Activated CD4-positive, alpha-beta T cell treated with anti-CD3 and anti-CD28 coated beads for 1 hour (primary cell): ENCODE measurements around the gene POLE.
"Not testable (repeated sequence)": the region's sequence is repeated elsewhere in the genome, so short reads cannot be mapped to it uniquely, and the experiment has no call there.

Experiments
- DNase-seq: peaks from one replicate; pipeline ENCODE4 v3.0.0-alpha.2; 2020

Gene POLE

GRCh38 chr12:132610051-132610759, 76.9 kb downstream of the POLE start, which contains the start of gene LRCOL1:
Gene LRCOL1 (minus strand): TSS chr12:132610582. CDS start chr12:132606251, 4,331 bp downstream.
- DNase-seq, result no peak

- no peak for DNase-seq
These were observed 78.6 kb downstream of the POLE start for GRCh38 chr12:132608231-132609171.

GRCh38 chr12:132606927-132607326, 80.2 kb downstream of the POLE start:
- no peak for DNase-seq

- DNase-seq, result no peak
These were observed 80.7 kb downstream of the POLE start for GRCh38 chr12:132606466-132606865.

- no peak for DNase-seq
These were observed 81.2 kb downstream of the POLE start for GRCh38 chr12:132605892-132606291.

- DNase-seq, result no peak
These were observed 82.3 kb downstream of the POLE start for GRCh38 chr12:132604668-132605441.

- DNase-seq, result no peak
These were observed 83.0 kb downstream of the POLE start for GRCh38 chr12:132604151-132604618.

- no peak for DNase-seq
These were observed 83.6 kb downstream of the POLE start for GRCh38 chr12:132603240-132604150.

- DNase-seq, result no peak
These were observed 84.4 kb downstream of the POLE start for GRCh38 chr12:132602572-132603239.

- no peak for DNase-seq
These were observed 85.8 kb downstream of the POLE start for GRCh38 chr12:132601171-132601883.

- no peak for DNase-seq
These were observed 86.8 kb downstream of the POLE start for GRCh38 chr12:132600048-132601032.

- DNase-seq, result not testable (repeated sequence)
These were observed 87.6 kb downstream of the POLE start for GRCh38 chr12:132599502-132599901.

- DNase-seq, result no peak
These were observed 89.5 kb downstream of the POLE start for GRCh38 chr12:132597333-132598316.

- no peak for DNase-seq
These were observed 91.1 kb downstream of the POLE start for GRCh38 chr12:132596016-132596415.

- no peak for DNase-seq
These were observed 92.0 kb downstream of the POLE start for GRCh38 chr12:132595183-132595582.

- DNase-seq, result no peak
These were observed 93.2 kb downstream of the POLE start for GRCh38 chr12:132593938-132594358.

- no peak for DNase-seq
These were observed 93.6 kb downstream of the POLE start for GRCh38 chr12:132593521-132593920.

- no peak for DNase-seq
These were observed 94.1 kb downstream of the POLE start for GRCh38 chr12:132593071-132593470.
